HG02623 (cell line): ENCODE results near the gene CELSR3.

Experiments
- ATAC-seq: cut with Tn5 transposase; IDR thresholded peaks from one replicate; pipeline ENCODE4 v1.9.1; 2021; ENCODE audit warnings: moderate library complexity; ENCODE audit not compliant: unreplicated experiment

CELSR3 gene

GRCh38 chr3:48636149-48636655 lies 26.5 kb downstream of the CELSR3 start:
- no peak for ATAC-seq

- ATAC-seq: peak; percentile 85
Measured at GRCh38 chr3:48635222-48636021, 27.3 kb downstream of the CELSR3 start, which contains the start of gene SLC26A6. Gene SLC26A6, minus strand, starts transcription at chr3:48635461. Its CDS starts 68 bp downstream, at chr3:48635393.

GRCh38 chr3:48634661-48635221 lies 27.9 kb downstream of the CELSR3 start:
- peak; percentile 7 for ATAC-seq

GRCh38 chr3:48633743-48634142 lies 28.9 kb downstream of the CELSR3 start:
- ATAC-seq: no peak

GRCh38 chr3:48633256-48633655 lies 29.4 kb downstream of the CELSR3 start:
- no peak for ATAC-seq

- ATAC-seq: no peak
Measured at GRCh38 chr3:48631516-48632448, 30.9 kb downstream of the CELSR3 start.

GRCh38 chr3:48630833-48631232 lies 31.9 kb downstream of the CELSR3 start:
- no peak for ATAC-seq

- no peak for ATAC-seq
Measured at GRCh38 chr3:48630407-48630806, 32.3 kb downstream of the CELSR3 start.

- ATAC-seq: no peak
Measured at GRCh38 chr3:48629894-48630293, 32.8 kb downstream of the CELSR3 start.

- no peak for ATAC-seq
Measured at GRCh38 chr3:48628277-48629017, 34.2 kb downstream of the CELSR3 start.

GRCh38 chr3:48625600-48625999 lies 37.1 kb downstream of the CELSR3 start:
- ATAC-seq: no peak

- no peak for ATAC-seq
Measured at GRCh38 chr3:48624767-48625166, 37.9 kb downstream of the CELSR3 start.

- no peak for ATAC-seq
Measured at GRCh38 chr3:48623851-48624547, 38.7 kb downstream of the CELSR3 start.

GRCh38 chr3:48621461-48621869 lies 41.2 kb downstream of the CELSR3 start, which contains the start of gene TMEM89:
Gene TMEM89, minus strand, starts transcription at chr3:48621769. Its CDS starts 13 bp downstream, at chr3:48621756.
- ATAC-seq: no peak

GRCh38 chr3:48619541-48620524 lies 42.9 kb downstream of the CELSR3 start:
- ATAC-seq: no peak

- ATAC-seq: no peak
Measured at GRCh38 chr3:48617559-48617958, 45.1 kb downstream of the CELSR3 start.

GRCh38 chr3:48614044-48614443 lies 48.6 kb downstream of the CELSR3 start:
- no peak for ATAC-seq

GRCh38 chr3:48612309-48612708 lies 50.4 kb downstream of the CELSR3 start:
- no peak for ATAC-seq
